HG02610 (cell line): ENCODE results near the gene CYSRT1.

ENCODE experiments used
- ATAC-seq: cut with Tn5 transposase; IDR thresholded peaks from one replicate; pipeline ENCODE4 v1.9.1; 2021; ENCODE audit warnings: mild to moderate bottlenecking, moderate library complexity; ENCODE audit not compliant: unreplicated experiment

Gene CYSRT1

DNA sequence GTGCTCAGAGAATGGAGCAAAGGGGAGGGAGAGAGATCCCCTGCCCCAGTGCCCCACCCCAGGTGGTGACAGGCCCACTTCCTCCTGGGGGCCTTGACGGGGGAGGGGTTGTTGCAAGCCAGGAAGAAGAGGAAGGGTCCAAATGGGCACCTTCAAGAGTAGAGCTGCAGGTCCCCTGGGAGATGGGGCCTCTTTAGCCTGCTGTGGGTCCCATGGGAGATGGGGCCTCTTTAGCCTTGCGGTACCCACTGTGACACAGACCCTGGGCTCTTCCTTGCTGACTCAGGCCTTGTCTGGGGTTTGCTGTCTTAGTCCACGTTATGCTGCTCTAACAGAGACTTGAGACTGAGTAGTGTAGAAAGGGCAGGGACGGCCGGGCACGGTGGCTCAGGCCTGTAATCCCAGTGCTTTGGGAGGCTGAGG is 43.0 kb downstream of the CYSRT1 start:
- ATAC-seq: no peak

DNA sequence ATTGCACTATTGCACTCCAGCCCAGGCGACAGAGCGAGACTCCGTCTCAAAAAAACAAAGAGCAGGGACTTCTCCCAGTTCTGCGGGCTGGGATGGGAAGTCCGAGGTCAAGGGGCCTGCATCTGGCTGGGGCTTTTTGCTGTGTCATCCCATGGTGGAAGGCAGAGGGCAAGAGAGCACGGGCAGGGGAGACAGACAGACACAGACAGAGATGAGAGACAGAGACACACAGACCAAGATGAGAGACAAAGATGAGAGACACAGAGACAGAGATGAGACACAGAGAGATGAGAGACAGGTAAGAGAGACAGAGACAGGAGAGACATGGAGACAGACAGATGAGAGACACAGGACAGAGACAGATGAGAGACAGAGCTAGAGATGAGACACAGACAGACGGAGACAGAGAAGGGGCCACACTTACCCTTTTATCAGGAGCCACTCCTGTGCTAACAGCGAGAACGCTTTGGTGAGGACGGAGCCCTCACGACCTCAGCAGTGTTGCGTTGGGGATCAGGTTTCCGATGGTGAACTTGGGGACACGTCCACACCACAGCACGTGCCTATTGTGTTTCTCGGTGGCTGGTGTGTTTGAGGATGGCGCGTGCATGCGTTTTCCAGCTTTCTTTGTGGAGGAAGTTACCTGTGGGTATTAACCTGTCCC is 43.7 kb downstream of the CYSRT1 start:
- no peak for ATAC-seq

DNA sequence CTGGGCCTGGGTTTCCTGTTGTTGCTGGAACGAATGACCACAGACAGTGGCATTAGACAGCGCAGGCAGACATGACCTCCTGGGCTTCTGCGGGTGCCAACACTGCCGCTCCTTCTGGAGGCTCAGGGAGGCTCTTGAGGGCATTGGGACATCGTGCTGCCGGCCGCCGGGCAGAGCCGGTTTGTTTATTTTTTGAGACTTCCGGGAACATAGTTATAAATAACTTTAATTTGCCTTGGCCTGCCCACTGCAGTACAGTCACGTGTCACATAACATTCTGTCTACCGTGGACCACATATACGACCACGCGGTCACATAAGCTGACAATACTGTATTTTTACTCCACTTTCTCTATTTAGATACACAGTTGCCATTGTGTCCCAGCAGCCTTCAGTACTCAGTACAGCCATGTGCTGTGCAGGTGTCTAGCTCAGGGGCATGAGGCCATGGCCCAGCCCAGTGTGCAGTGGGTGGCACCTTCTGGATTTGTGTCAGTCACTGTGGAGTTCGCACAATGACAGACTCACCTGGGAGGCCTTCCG is 44.3 kb downstream of the CYSRT1 start:
- ATAC-seq: no peak

DNA sequence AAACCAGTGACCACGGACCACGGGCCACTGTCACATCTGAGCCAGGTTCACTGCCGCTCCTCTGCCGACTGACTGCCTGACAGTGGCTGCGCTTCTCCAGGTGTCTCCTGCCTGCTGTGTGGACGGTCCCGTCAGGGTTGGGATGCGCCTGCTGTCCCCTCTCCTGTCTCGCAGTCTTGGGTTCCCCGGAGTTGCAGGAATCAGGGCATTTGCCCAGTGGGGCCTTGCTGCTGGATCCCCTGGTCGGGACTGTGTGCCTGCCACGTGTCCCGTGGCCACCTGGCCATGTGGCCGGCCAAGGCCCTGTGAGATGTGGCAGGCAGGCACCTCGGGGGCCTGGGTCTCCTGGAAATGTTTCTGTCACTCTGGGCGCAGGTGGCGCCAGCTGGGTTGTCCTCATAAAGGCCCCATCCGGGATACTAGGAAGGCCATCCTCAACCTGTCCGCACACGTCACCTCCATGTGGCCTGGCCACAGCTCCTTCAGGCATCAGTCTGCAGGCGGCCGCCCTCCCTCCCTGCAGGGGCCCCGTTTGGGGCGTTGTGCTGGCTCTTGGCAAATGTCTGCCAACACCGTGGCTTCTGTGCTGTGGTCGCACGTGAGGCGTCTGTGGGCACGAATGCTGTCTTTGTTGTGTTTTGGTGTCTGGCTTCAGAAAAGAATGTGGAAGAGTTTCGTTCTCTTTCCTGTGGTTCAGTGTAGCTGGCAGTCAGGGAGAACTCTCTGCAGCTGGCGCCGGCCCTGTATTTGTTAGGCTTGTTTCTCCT is 46.1 kb downstream of the CYSRT1 start:
- ATAC-seq: no peak

DNA sequence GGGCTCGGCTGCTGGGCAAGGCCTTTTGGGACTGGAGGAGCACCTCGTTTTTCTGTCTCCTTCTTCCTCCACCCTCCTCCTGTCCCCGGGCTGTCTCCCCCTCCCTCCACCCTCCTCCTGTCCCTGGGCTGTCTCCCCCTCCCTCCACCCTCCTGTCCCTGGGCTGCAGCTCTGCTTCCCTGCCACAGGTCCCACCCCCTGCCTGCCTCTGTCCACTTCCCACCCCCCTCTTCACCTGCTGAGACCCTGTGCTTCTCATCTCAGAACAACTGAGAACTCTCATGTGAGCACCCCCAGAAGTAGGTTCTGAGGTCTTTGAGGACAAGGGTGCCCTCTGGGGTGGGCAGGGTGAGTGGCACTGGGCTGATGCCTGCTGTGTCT is 46.7 kb downstream of the CYSRT1 start:
- ATAC-seq: no peak

DNA sequence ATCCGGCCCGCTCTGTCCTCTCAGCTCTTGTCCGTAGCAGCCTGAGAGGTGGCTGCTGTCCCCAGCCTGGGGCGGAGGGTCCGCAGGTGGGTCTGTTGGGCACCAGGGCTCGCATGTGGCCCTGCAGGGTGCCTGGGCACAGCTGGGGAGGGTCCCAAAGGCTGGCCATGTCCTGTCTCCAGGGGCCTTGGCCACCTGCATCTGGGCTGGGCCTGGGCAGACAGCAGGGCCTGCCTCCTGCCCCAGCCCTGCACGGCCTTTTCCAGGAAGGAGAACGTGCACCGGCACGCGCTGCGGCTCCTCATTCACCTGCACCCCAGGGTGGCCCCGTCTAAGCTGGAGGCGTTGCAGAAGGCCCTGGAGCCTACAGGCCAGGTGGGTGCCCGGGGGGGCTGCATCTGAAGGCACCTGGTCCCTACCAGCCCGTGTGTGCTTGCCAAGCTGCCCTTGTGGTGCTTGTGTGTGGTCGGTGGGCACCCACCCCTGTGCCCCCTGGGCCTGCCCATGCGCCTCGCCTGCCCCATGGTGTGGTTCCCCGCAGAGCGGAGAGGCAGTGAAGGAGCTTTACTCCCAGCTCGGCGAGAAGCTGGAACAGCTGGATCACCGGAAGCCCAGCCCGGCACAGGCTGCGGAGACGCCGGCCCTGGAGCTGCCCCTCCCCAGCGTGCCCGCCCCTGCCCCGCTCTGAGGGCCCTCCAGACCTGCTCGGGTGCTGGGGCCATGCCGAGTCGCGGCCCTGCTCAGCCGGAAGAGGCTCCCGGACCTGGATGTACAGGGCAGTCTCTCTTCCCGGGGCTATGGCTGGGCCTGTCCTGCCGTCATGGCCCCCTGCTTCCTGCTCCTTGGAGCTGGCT is 47.5 kb downstream of the CYSRT1 start:
- no peak for ATAC-seq

DNA sequence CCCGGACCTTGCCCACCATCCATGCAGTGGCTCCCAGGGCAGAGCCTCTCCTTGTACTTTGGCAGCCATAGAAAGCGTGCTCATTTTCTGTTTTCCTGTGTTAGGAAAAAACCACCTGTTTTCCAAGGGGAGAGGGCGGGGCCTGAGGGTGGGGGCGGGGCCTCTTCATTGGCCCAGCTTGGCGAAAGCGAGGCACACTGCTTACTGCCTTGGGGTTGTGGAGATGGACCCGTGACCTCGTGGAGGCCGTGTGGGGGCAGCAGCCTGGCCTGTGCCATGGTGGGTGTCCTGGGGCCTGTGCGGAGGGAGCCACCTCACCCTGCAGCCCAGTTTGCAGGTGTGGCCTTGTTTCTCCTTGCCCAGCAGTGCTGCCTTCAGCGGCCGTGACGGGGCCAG is 48.1 kb downstream of the CYSRT1 start:
- no peak for ATAC-seq

DNA sequence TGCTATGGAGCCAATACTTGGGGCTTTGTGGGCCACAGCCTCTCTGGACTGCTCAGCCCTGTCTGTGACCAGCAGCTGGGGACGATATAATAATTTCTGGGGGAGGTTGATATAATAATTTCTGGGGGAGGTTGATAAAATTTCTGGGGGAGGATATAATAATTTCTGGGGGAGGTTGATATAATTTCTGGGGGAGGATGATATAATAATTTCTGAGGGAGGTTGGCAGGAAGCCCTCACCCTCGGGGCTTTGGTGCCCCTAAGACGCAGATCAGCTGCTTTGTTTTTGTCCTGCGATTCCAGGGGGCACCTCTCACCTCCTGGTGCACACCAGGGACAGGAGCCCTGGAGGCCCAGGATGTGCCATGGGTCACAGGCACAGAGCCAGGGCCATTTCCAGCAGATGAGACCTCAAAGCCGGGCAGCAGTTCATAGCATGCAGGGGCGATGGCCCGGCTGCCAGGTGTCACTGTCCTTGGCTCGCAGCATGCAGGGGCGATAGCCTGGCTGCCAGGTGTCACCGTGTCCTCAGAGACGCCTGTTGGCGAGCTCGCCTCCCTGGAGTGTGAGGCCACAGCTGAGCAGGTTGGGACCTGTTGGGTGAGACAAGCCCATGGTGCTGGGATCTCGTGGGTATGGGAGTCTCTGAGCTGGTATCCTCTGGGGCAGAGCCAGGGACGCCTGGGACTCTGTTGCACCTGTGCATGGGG is 48.8 kb downstream of the CYSRT1 start:
- ATAC-seq: no peak

DNA sequence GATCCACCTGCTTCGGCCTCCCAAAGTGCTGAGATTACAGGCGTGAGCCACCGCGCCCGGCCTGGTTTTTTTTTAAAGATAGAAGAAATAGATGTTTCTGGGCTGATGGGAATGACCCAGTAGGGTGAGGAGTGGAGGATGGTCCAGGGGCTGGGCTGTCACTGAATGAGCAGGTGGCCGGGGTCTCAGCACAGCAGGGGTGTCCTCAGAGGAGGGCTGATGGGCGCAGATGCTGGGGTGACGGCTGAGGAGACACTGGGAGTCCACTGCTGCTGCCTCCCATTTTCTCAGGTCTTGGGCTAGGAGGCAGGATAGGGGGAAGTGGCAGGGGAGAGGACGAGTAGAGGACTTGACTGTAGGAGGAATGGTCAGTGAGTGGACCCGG is 50.2 kb downstream of the CYSRT1 start:
- ATAC-seq: no peak
